SK-N-SH (cell line): ENCODE data around the gene ARHGAP8. TPM values are rescaled to one million over a fixed set of nuclear protein-coding genes. Genes with fewer than 3 reads are reported as not detected.

Source experiments
- CTCF ChIA-PET: fragments of 300-600, 350-600 bp; formaldehyde crosslinking; extraction: SDS; loops from one replicate; lab custom pipeline; 2021; lab: Yijun Ruan, JAX
- POLR2A ChIA-PET: fragments of 350-600 bp; sonication (Branson Sonifier 250); formaldehyde crosslinking; extraction: SDS; loops from one replicate; lab custom pipeline; 2020; ENCODE audit warnings: antibody characterized with exemption, inconsistent platforms; lab: Yijun Ruan, JAX
- DNase-seq: peaks from one replicate; pipeline ENCODE4 v3.0.0; 2012
- H2AFZ ChIP-seq: fragments of 200-600 bp; sonication (generic); 2 replicates; pipeline ENCODE4 v1.8.1; 2016; ENCODE audit warnings: antibody characterized with exemption, mild to moderate bottlenecking, low read depth
- H3F3A ChIP-seq: fragments of 200-600 bp; sonication (generic); replicated peaks from 2 replicates; pipeline ENCODE3; 2016; ENCODE audit warnings: antibody characterized with exemption, mild to moderate bottlenecking; ENCODE audit not compliant: insufficient read depth
- H3K27ac ChIP-seq, 2 experiments: fragments of 200-500 bp in 1 of 2; fragments of 200-600 bp in 1 of 2; sonication (Bioruptor generic) in 1 of 2; sonication (generic), shearing (Covaris generic) in 1 of 2; 2 replicates each; pipeline versions ENCODE4 v1.5.1 to v1.6.1; 2014 to 2016; ENCODE audit warnings: low read depth in 2 of 2, inconsistent platforms in 1 of 2, low read length in 1 of 2, mild to moderate bottlenecking in 1 of 2, mixed read lengths in 1 of 2
- H3K27me3 ChIP-seq: fragments of 200-600 bp; sonication (generic), shearing (Covaris generic); 2 replicates; pipeline ENCODE4 v1.6.1; 2016; ENCODE audit warnings: mixed run types; ENCODE audit not compliant: insufficient read depth
- H3K36me3 ChIP-seq, 2 experiments: fragments of 200-500 bp in 1 of 2; fragments of 200-600 bp in 1 of 2; sonication (Bioruptor generic) in 1 of 2; sonication (generic) in 1 of 2; replicated peaks in 1 of 2; 2 replicates each; pipeline versions ENCODE3 to v1.5.1; 2014 to 2016; ENCODE audit warnings: low read length in 1 of 2, mild to moderate bottlenecking in 1 of 2; ENCODE audit not compliant: insufficient read depth in 2 of 2, control insufficient read depth in 1 of 2
- H3K4me1 ChIP-seq, 2 experiments: fragments of 200-500 bp in 1 of 2; fragments of 200-600 bp in 1 of 2; sonication (Bioruptor generic) in 1 of 2; sonication (generic), shearing (Covaris generic) in 1 of 2; 2 replicates each; pipeline versions ENCODE4 v1.5.1 to v1.6.1; 2014 to 2016; ENCODE audit warnings: low read depth in 1 of 2, low read length in 1 of 2, mixed run types in 1 of 2; ENCODE audit not compliant: insufficient read depth in 2 of 2, control insufficient read depth in 1 of 2
- H3K4me2 ChIP-seq: fragments of 200-600 bp; sonication (generic), shearing (Covaris generic); 2 replicates; pipeline ENCODE4 v1.6.1; 2017; ENCODE audit warnings: mixed run types
- H3K4me3 ChIP-seq, 2 experiments: fragments of 200-500 bp in 1 of 2; fragments of 200-600 bp in 1 of 2; sonication (Bioruptor generic) in 1 of 2; sonication (generic), shearing (Covaris generic) in 1 of 2; 2 replicates each; pipeline versions ENCODE4 v1.5.1 to v1.8.1; 2014 to 2016; ENCODE audit warnings: low read depth in 2 of 2, inconsistent platforms in 1 of 2, low read length in 1 of 2, mild to moderate bottlenecking in 1 of 2, mixed read lengths in 1 of 2, moderate library complexity in 1 of 2
- H3K79me2 ChIP-seq: fragments of 200-600 bp; sonication (generic); 2 replicates; pipeline ENCODE4 v1.8.1; 2017; ENCODE audit warnings: mild to moderate bottlenecking; ENCODE audit not compliant: insufficient read depth
- H3K9ac ChIP-seq: fragments of 200-600 bp; sonication (generic); 2 replicates; pipeline ENCODE4 v1.6.1; 2017; ENCODE audit warnings: mixed run types
- H3K9me2 ChIP-seq: fragments of 200-600 bp; sonication (generic); 2 replicates; pipeline ENCODE4 v1.6.1; 2017; ENCODE audit warnings: mixed run types
- H3K9me3 ChIP-seq: fragments of 200-600 bp; sonication (generic); 2 replicates; pipeline ENCODE4 v1.6.1; 2017; ENCODE audit warnings: mixed run types, mild to moderate bottlenecking, moderate library complexity
- H4K20me1 ChIP-seq: fragments of 200-600 bp; sonication (generic); 2 replicates; pipeline ENCODE4 v1.6.1; 2017; ENCODE audit warnings: mild to moderate bottlenecking, mixed run types; ENCODE audit not compliant: insufficient read depth
- ELF1 ChIP-seq: IDR thresholded peaks from 2 replicates; pipeline ENCODE4 v1.4.0; 2012
- EP300 ChIP-seq, 2 experiments: IDR thresholded peaks; 2 replicates each; pipeline versions ENCODE4 v1.4.0 to v1.6.1; 2012; ENCODE audit warnings: borderline replicate concordance in 1 of 2, low read depth in 1 of 2, low read length in 1 of 2
- EZH2phosphoT487 ChIP-seq: fragments of 200-600 bp; sonication (generic); IDR thresholded peaks from 2 replicates; pipeline ENCODE4 v1.6.1; 2017; ENCODE audit warnings: low read depth, mixed run types, mild to moderate bottlenecking, antibody characterized with exemption, moderate library complexity, borderline replicate concordance
- FOXJ3 ChIP-seq: sonication (generic); formaldehyde crosslinking; IDR thresholded peaks from 2 replicates; pipeline ENCODE4 v1.5.1; 2020; ENCODE audit warnings: mild to moderate bottlenecking, missing genetic modification reagents
- GABPA ChIP-seq: IDR thresholded peaks from 2 replicates; pipeline ENCODE4 v1.4.0; 2012; ENCODE audit warnings: low read depth, mild to moderate bottlenecking
- GATA2 ChIP-seq: sonication (generic); formaldehyde crosslinking; IDR thresholded peaks from 2 replicates; pipeline ENCODE4 v1.5.0; 2020; ENCODE audit warnings: mild to moderate bottlenecking, missing genetic modification reagents
- MAX ChIP-seq: IDR thresholded peaks from 2 replicates; pipeline ENCODE4 v1.4.0; 2012; ENCODE audit warnings: low read depth
- MXI1 ChIP-seq: IDR thresholded peaks from 2 replicates; pipeline ENCODE4 v1.6.1; 2012; ENCODE audit warnings: mild to moderate bottlenecking, low read depth, low read length, improper control_type of control experiment
- NRF1 ChIP-seq: IDR thresholded peaks from 2 replicates; pipeline ENCODE4 v1.6.1; 2012; ENCODE audit warnings: low read depth, mild to moderate bottlenecking, low read length
- POLR2AphosphoS5 ChIP-seq: IDR thresholded peaks from 2 replicates; pipeline ENCODE4 v1.6.1; 2012; ENCODE audit warnings: low read depth, low read length
- RCOR1 ChIP-seq: fragments of 150-350 bp; IDR thresholded peaks from 2 replicates; pipeline ENCODE4 v1.6.1; 2017; ENCODE audit warnings: antibody characterized with exemption, low read length
- REST ChIP-seq: IDR thresholded peaks from 2 replicates; pipeline ENCODE4 v1.6.1; 2012; ENCODE audit warnings: mild to moderate bottlenecking, low read depth, low read length, moderate library complexity
- RXRA ChIP-seq: IDR thresholded peaks from 2 replicates; pipeline ENCODE4 v1.4.0; 2012; ENCODE audit warnings: low read depth, mild to moderate bottlenecking, borderline replicate concordance
- SIN3A ChIP-seq: IDR thresholded peaks from 2 replicates; pipeline ENCODE4 v1.6.1; 2012; ENCODE audit warnings: low read depth, mild to moderate bottlenecking, low read length, moderate library complexity, borderline replicate concordance
- SMC3 ChIP-seq: IDR thresholded peaks from 2 replicates; pipeline ENCODE4 v1.6.1; 2012; ENCODE audit warnings: low read depth, low read length, improper control_type of control experiment
- TAF1 ChIP-seq: IDR thresholded peaks from 2 replicates; pipeline ENCODE4 v1.6.1; 2012; ENCODE audit warnings: low read depth, mild to moderate bottlenecking, low read length, moderate library complexity, borderline replicate concordance
- USF1 ChIP-seq: IDR thresholded peaks from 2 replicates; pipeline ENCODE4 v1.4.0; 2012; ENCODE audit warnings: low read depth, borderline replicate concordance
- YY1 ChIP-seq: IDR thresholded peaks from 2 replicates; pipeline ENCODE4 v1.4.0; 2012; ENCODE audit warnings: low read depth, mild to moderate bottlenecking
- WGBS: methylation state at CpG from one replicate; pipeline ENCODE4 v1.1.6; 2017; ENCODE audit warnings: low lambda C conversion rate; 5-methylcytosine and 5-hydroxymethylcytosine counted together
- polyA plus RNA-seq, 3 experiments: library from polyadenylated mRNA; depleted of rRNA; stranded (reverse); fragments of >200 nt; gene quantifications; 2 replicates each; pipeline ENCODE4 v1.2.3, GENCODE V29; 2012

ARHGAP8 gene
- polyA plus RNA-seq, 1 of the 3 experiments (the other 2 are of a cell fraction): 0.08 TPM

GRCh38 chr22:44876921-44877320 is 124.5 kb downstream of the ARHGAP8 start:
- no peak overlapping the region for H3K4me2 ChIP-seq

GRCh38 chr22:44878483-44879300 is 126.3 kb downstream of the ARHGAP8 start:
- no peak for DNase-seq
- H3K4me3 ChIP-seq: no peak overlapping the region
- no peaks in the 10 kb centered on the region for H3F3A ChIP-seq
- H3K9me3 ChIP-seq: no peaks in the 10 kb centered on the region
- no peaks in the 10 kb centered on the region for H3K27me3 ChIP-seq
- no peak overlapping the region for H3K9ac ChIP-seq
- WGBS: 66% methylated on average over 12 of the region's 14 CpGs
- CTCF ChIA-PET: interaction anchor here (1.4 kb wide), 1 partner anchor 10 kb away, joined by 4 read pairs; no protein-coding TSS in a partner anchor
- H3K36me3 ChIP-seq: peaks cover 0 to 2% of the 10 kb centered on the region in 2 experiments
- no peaks in the 10 kb centered on the region for H3K79me2 ChIP-seq
- TF ChIP-seq TAF1 (no peak), MXI1 (no peak), REST (no peak), USF1 (no peak), ELF1 (no peak), GABPA (no peak), SMC3 (no peak), RXRA (no peak), NRF1 (no peak), FOXJ3 (CRISPR knock-in tag) (no peak), EP300 (IDR thresholded peaks at IDR 0.05; ENCODE audit: borderline replicate concordance in 1 of 2, low read depth in 1 of 2, low read length in 1 of 2) (no peak), GATA2 (CRISPR knock-in tag) (no peak), EZH2phosphoT487 (no peak), POLR2AphosphoS5 (no peak), YY1 (no peak), SIN3A (no peak)
- POLR2A ChIA-PET: no interaction called here
- H4K20me1 ChIP-seq: no peaks in the 10 kb centered on the region
- no peaks in the 10 kb centered on the region for H3K4me1 ChIP-seq
- H3K4me2 ChIP-seq: no peak overlapping the region
- H3K9me2 ChIP-seq: no peaks in the 10 kb centered on the region
- no peak overlapping the region for H2AFZ ChIP-seq
- no peak overlapping the region for H3K27ac ChIP-seq

More at GRCh38 chr22:44876921-44877320, 124.5 kb downstream of the ARHGAP8 start:
- no peak overlapping the region for H3K27ac ChIP-seq
- 76% methylated on average over 4 of the region's 4 CpGs for WGBS
- no peaks in the 10 kb centered on the region for H4K20me1 ChIP-seq
- H3K27me3 ChIP-seq: no peaks in the 10 kb centered on the region
- H3K4me1 ChIP-seq: no peaks in the 10 kb centered on the region
- no peaks in the 10 kb centered on the region for H3K9me3 ChIP-seq
- TF ChIP-seq ELF1: no peak
- TF ChIP-seq RCOR1: no peak
- TF ChIP-seq POLR2AphosphoS5: no peak
- TF ChIP-seq EP300 (IDR thresholded peaks at IDR 0.05; ENCODE audit: borderline replicate concordance in 1 of 2, low read depth in 1 of 2, low read length in 1 of 2): no peak
- TF ChIP-seq MAX: no peak
- TF ChIP-seq, all 33 proteins: peak for 0
- H3K9me2 ChIP-seq: no peaks in the 10 kb centered on the region
- H3K4me3 ChIP-seq: no peak overlapping the region
- H2AFZ ChIP-seq: no peak overlapping the region
- H3K79me2 ChIP-seq: no peaks in the 10 kb centered on the region
- no peaks in the 10 kb centered on the region for H3F3A ChIP-seq
- peaks cover 0 to 2% of the 10 kb centered on the region in 2 experiments for H3K36me3 ChIP-seq
- ChIA-PET POLR2A (no interaction called here), CTCF (interaction anchor here (1.4 kb wide), 1 partner anchor 12 kb away, joined by 4 read pairs; no protein-coding TSS in a partner anchor)
- DNase-seq: no peak
- no peak overlapping the region for H3K9ac ChIP-seq
